GM18519 (cell line): ENCODE results near the gene CMIP.

ENCODE experiments used
- ATAC-seq: cut with Tn5 transposase; IDR thresholded peaks from one replicate; pipeline ENCODE4 v1.9.1; 2021; ENCODE audit warnings: mild to moderate bottlenecking, moderate library complexity; ENCODE audit not compliant: unreplicated experiment, low FRiP score

The CMIP gene

GRCh38 chr16:81668243-81669097 is 223.9 kb downstream of the CMIP start:
- no peak for ATAC-seq

GRCh38 chr16:81669473-81670350 is 225.1 kb downstream of the CMIP start:
- no peak for ATAC-seq

GRCh38 chr16:81671738-81672597 is 227.4 kb downstream of the CMIP start:
- no peak for ATAC-seq

GRCh38 chr16:81673432-81673831 is 228.8 kb downstream of the CMIP start:
- ATAC-seq: no peak

GRCh38 chr16:81675662-81676061 is 231.1 kb downstream of the CMIP start:
- ATAC-seq: no peak

- ATAC-seq: no peak
Measured at GRCh38 chr16:81676066-81676882, 231.7 kb downstream of the CMIP start.

GRCh38 chr16:81676883-81677737 is 232.5 kb downstream of the CMIP start:
- no peak for ATAC-seq

GRCh38 chr16:81678326-81679095 is 233.9 kb downstream of the CMIP start:
- no peak for ATAC-seq

GRCh38 chr16:81679721-81680430 is 235.3 kb downstream of the CMIP start:
- ATAC-seq: no peak

GRCh38 chr16:81680444-81681275 is 236.1 kb downstream of the CMIP start:
- ATAC-seq: no peak

- ATAC-seq: no peak
Measured at GRCh38 chr16:81681311-81681710, 236.7 kb downstream of the CMIP start.

- no peak for ATAC-seq
Measured at GRCh38 chr16:81684242-81684837, 239.7 kb downstream of the CMIP start.

- ATAC-seq: no peak
Measured at GRCh38 chr16:81684901-81685300, 240.3 kb downstream of the CMIP start.

- no peak for ATAC-seq
Measured at GRCh38 chr16:81686391-81687130, 242.0 kb downstream of the CMIP start.

GRCh38 chr16:81687131-81687456 is 242.5 kb downstream of the CMIP start:
- ATAC-seq: no peak

GRCh38 chr16:81688182-81688581 is 243.6 kb downstream of the CMIP start:
- no peak for ATAC-seq
